ENCODE results near the gene AATK.

AATK gene

GRCh38 chr17:81178136-81179091 lies 12.4 kb upstream of the AATK start:
- no peak overlapping the region for H3K4me3 ChIP-seq (ENCODE audit: low read length)
- no peak for DNase-seq (ENCODE audit: low read depth)
- no peak for TF ChIP-seq CTCF (IDR thresholded peaks at IDR 0.05; ENCODE audit: insufficient read depth, low read depth, low read length, missing control alignments)

- TF ChIP-seq CTCF (IDR thresholded peaks at IDR 0.05; ENCODE audit: insufficient read depth, low read depth, low read length, missing control alignments), result peak; percentile 13
- DNase-seq (ENCODE audit: low read depth), result peak; percentile 42
- no peak overlapping the region for H3K4me3 ChIP-seq (ENCODE audit: low read length)
These were observed 10.6 kb upstream of the AATK start for GRCh38 chr17:81176666-81177065.

GRCh38 chr17:81173762-81174155 lies 7.7 kb upstream of the AATK start:
- DNase-seq (ENCODE audit: low read depth), result no peak

GRCh38 chr17:81173052-81173761 lies 7.2 kb upstream of the AATK start:
- no peak overlapping the region for H3K4me3 ChIP-seq (ENCODE audit: low read length)
- no peak for TF ChIP-seq CTCF (IDR thresholded peaks at IDR 0.05; ENCODE audit: insufficient read depth, low read depth, low read length, missing control alignments)
- DNase-seq (ENCODE audit: low read depth), result no peak

More at GRCh38 chr17:81173762-81174155, 7.7 kb upstream of the AATK start:
- TF ChIP-seq CTCF (IDR thresholded peaks at IDR 0.05; ENCODE audit: insufficient read depth, low read depth, low read length, missing control alignments), result no peak
- no peak overlapping the region for H3K4me3 ChIP-seq (ENCODE audit: low read length)

- TF ChIP-seq CTCF (IDR thresholded peaks at IDR 0.05; ENCODE audit: insufficient read depth, low read depth, low read length, missing control alignments), result no peak
- no peak overlapping the region for H3K4me3 ChIP-seq (ENCODE audit: low read length)
- DNase-seq (ENCODE audit: low read depth), result no peak
These were observed 5.9 kb upstream of the AATK start for GRCh38 chr17:81171941-81172340.

GRCh38 chr17:81170727-81171494 lies 4.9 kb upstream of the AATK start:
- no peak for TF ChIP-seq CTCF (IDR thresholded peaks at IDR 0.05; ENCODE audit: insufficient read depth, low read depth, low read length, missing control alignments)
- DNase-seq (ENCODE audit: low read depth), result no peak
- no peak overlapping the region for H3K4me3 ChIP-seq (ENCODE audit: low read length)
